Testis (tissue), 3 donors: Measurements from ENCODE around the gene E2F7. TPM values are rescaled to one million over a fixed set of nuclear protein-coding genes. Genes with fewer than 3 reads are reported as not detected.

Source experiments
- DNase-seq: peaks from one replicate; pipeline ENCODE4 v3.0.0-alpha.2; 2019
- H3K27ac ChIP-seq, 2 donors: fragments of 200-600 bp; sonication (generic); one replicate each; pipeline ENCODE4 v1.5.1; 2019
- H3K27me3 ChIP-seq: fragments of 200-600 bp; sonication (generic); one replicate; pipeline ENCODE4 v1.5.1; 2019
- H3K36me3 ChIP-seq: fragments of 200-600 bp; sonication (generic); one replicate; pipeline ENCODE4 v1.5.1; 2017; ENCODE audit warnings: low read depth; ENCODE audit errors: missing control alignments
- H3K4me1 ChIP-seq: fragments of 200-600 bp; sonication (generic); one replicate; pipeline ENCODE4 v1.5.1; 2019
- H3K4me3 ChIP-seq, 2 donors: fragments of 200-600 bp; sonication (generic); one replicate each; pipeline ENCODE4 v1.5.1; 2017 to 2019
- H3K9me3 ChIP-seq: fragments of 200-600 bp; sonication (generic); one replicate; pipeline ENCODE4 v1.5.1; 2017
- CTCF ChIP-seq, 3 experiments: fragments of 450-650 bp in 2 of 3; fragments of 200-600 bp in 1 of 3; sonication (generic) in 1 of 3; IDR thresholded peaks; one replicate each; pipeline ENCODE4 v1.5.1; 2016 to 2019; ENCODE audit warnings: antibody characterized with exemption in 3 of 3, mild to moderate bottlenecking in 2 of 3, moderate library complexity in 1 of 3
- POLR2A ChIP-seq: fragments of 450-650 bp; IDR thresholded peaks from one replicate; pipeline ENCODE4 v1.6.1; 2017; ENCODE audit warnings: antibody characterized with exemption, mild to moderate bottlenecking, moderate library complexity
- WGBS, 2 donors: methylation state at CpG; one replicate each; pipeline ENCODE4 v1.1.5; 2018; 5-methylcytosine and 5-hydroxymethylcytosine counted together
- intact Hi-C: fragments of 100-400 bp; cut with DNase I; formaldehyde crosslinking; loops from one replicate; pipeline ENCODE4 v1.15.1; 2023; ENCODE audit warnings: low total_unique reads
- polyA plus RNA-seq: library from polyadenylated mRNA; stranded (reverse); fragments of 350-450 nt; fragmentation: Illumina TruSeq; extraction: RNeasy Lipid Tissue Mini Kit (QIAGEN cat#74804); gene quantifications from one replicate; pipeline ENCODE4 v1.2.3, GENCODE V29; 2014; ENCODE audit warnings: low read depth, low replicate concordance; ENCODE audit not compliant: insufficient read depth
- total RNA-seq, 2 donors: library from RNA; depleted of rRNA; stranded (reverse); fragments of >200 nt; gene quantifications; one replicate each; pipeline ENCODE4 v1.2.3, GENCODE V29; 2016

E2F7 gene
- total and polyA plus RNA-seq, 3 donors from 2014 or later: 1.9 to 4.2 (median 3.5) TPM

GRCh38 chr12:76998908-76999556 is 66.3 kb downstream of the E2F7 start:
- no peak for DNase-seq
- WGBS, 2 donors: 85 to 87% methylated on average over 2 of the region's 2 CpGs
- H3K27ac ChIP-seq: no peak overlapping the region
- no peaks in the 10 kb centered on the region for H3K36me3 ChIP-seq
- no peak for TF ChIP-seq POLR2A
- no peak for TF ChIP-seq CTCF (IDR thresholded peaks at IDR 0.05)
- no peaks in the 10 kb centered on the region for H3K4me1 ChIP-seq
- no peak overlapping the region for H3K4me3 ChIP-seq
- H3K27me3 ChIP-seq: no peaks in the 10 kb centered on the region
- intact Hi-C loops: no loop called here
- no peaks in the 10 kb centered on the region for H3K9me3 ChIP-seq

GRCh38 chr12:76998386-76998785 is 67.0 kb downstream of the E2F7 start:
- H3K36me3 ChIP-seq: no peaks in the 10 kb centered on the region
- 55% methylated on average over 4 of the region's 4 CpGs for WGBS, 2 donors
- no peaks in the 10 kb centered on the region for H3K4me1 ChIP-seq
- intact Hi-C loops: no loop called here
- no peaks in the 10 kb centered on the region for H3K9me3 ChIP-seq
- no peak overlapping the region for H3K4me3 ChIP-seq
- no peak for TF ChIP-seq POLR2A
- no peak for DNase-seq
- no peaks in the 10 kb centered on the region for H3K27me3 ChIP-seq
- no peak overlapping the region for H3K27ac ChIP-seq

GRCh38 chr12:76997011-76997780 is 68.2 kb downstream of the E2F7 start:
- Histone ChIP-seq H3K36me3 (no peaks in the 10 kb centered on the region), H3K4me3 (no peak overlapping the region), H3K9me3 (no peaks in the 10 kb centered on the region), H3K27me3 (no peaks in the 10 kb centered on the region), H3K4me1 (no peaks in the 10 kb centered on the region), H3K27ac (no peak overlapping the region)
- WGBS, 2 donors: 91 to 92% methylated on average over 4 of the region's 4 CpGs
- no peak for TF ChIP-seq CTCF (IDR thresholded peaks at IDR 0.05)
- TF ChIP-seq POLR2A: no peak
- DNase-seq: no peak
- intact Hi-C loops: no loop called here

GRCh38 chr12:76990716-76991115 is 74.7 kb downstream of the E2F7 start:
- Histone ChIP-seq H3K27me3 (no peaks in the 10 kb centered on the region), H3K9me3 (no peaks in the 10 kb centered on the region), H3K27ac (no peak overlapping the region), H3K4me3 (no peak overlapping the region), H3K36me3 (no peaks in the 10 kb centered on the region), H3K4me1 (no peaks in the 10 kb centered on the region)
- DNase-seq: no peak
- WGBS, 2 donors: 33 to 35% methylated on average over 1 of the region's 1 CpG
- intact Hi-C loops: no loop called here
- TF ChIP-seq CTCF (IDR thresholded peaks at IDR 0.05) (no peak), POLR2A (no peak)

- H3K27me3 ChIP-seq: no peaks in the 10 kb centered on the region
- WGBS, 2 donors: 76 to 79% methylated on average over 25 to 26 of the region's 26 CpGs
- H3K36me3 ChIP-seq: no peaks in the 10 kb centered on the region
- no peaks in the 10 kb centered on the region for H3K4me1 ChIP-seq
- peak; percentile 54 for DNase-seq
- intact Hi-C loops: no loop called here
- H3K9me3 ChIP-seq: no peaks in the 10 kb centered on the region
- H3K4me3 ChIP-seq: peak overlapping the region; percentile 16 to 50
- no peak overlapping the region for H3K27ac ChIP-seq
- no peak for TF ChIP-seq CTCF (IDR thresholded peaks at IDR 0.05)
- TF ChIP-seq POLR2A: no peak
These were observed 80.8 kb downstream of the E2F7 start for GRCh38 chr12:76984566-76984965.
